ENCODE data around the gene MEG3. TPM values are rescaled to one million over a fixed set of nuclear protein-coding genes. Genes with fewer than 3 reads are reported as not detected.

MEG3 gene
- total and polyA plus RNA-seq, 2 donors (not counting 3 experiments of a cell fraction or from before 2014, with no cell fraction given) = 378 to 508 TPM

DNA sequence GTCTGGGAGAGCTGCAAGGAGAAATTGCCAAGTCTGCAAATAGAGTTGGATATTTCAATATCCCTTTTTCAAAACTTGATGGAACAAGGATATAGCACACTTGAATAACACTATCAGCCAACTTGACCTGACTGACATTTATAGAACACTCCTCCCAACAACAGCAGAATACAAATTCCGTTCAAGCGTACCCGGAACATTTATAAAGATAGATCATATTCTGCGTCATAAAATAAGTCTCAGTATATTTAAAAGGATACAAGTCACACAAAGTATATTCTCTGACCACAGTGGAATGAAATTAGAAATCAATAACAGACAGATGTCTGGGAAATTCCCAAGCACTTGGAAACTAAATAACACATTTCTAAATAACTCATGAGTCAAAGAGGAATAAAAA lies 29.0 kb upstream of the MEG3 start:
- POLR2A ChIA-PET = no interaction called here
- FAIRE-seq = no peak

More for the DNA sequence above, 29.0 kb upstream of the MEG3 start:
- dilution Hi-C loops (cut with MboI; ENCODE audit: extremely low pct_ligation_motif_present, low sequenced_read_pairs) (no loop called here), intact Hi-C loops (cut with micrococcal nuclease) (no loop called here)
- no peaks in the 10 kb centered on the region for H3K36me3 ChIP-seq (ENCODE audit: control insufficient read depth in 2 of 2, extremely low read depth in 1 of 2, insufficient read depth in 2 of 2, low read length in 2 of 2)
- no peak overlapping the region for H3K4me3 ChIP-seq (replicated peaks in 1 of 3; ENCODE audit: insufficient read depth in 1 of 3, low read depth in 1 of 3, low read length in 3 of 3)
- H3K27me3 ChIP-seq (ENCODE audit: control insufficient read depth in 2 of 2, insufficient read depth in 2 of 2, low read length in 2 of 2) = peaks cover 0 to 8% of the 10 kb centered on the region in 2 experiments
- no peaks in the 10 kb centered on the region for H3K9me3 ChIP-seq (replicated peaks; ENCODE audit: control insufficient read depth, insufficient read depth, low read length)
- no peaks in the 10 kb centered on the region for H3K4me1 ChIP-seq (ENCODE audit: control insufficient read depth, extremely low read depth, insufficient read depth, low read length)
- TF ChIP-seq MAX (IDR thresholded peaks at IDR 0.05; ENCODE audit: insufficient read depth, insufficient read length) = no peak
- TF ChIP-seq JUN (IDR thresholded peaks at IDR 0.05; ENCODE audit: borderline replicate concordance, insufficient read depth, insufficient read length, low read depth) = no peak
- TF ChIP-seq POLR2A (IDR thresholded peaks at IDR 0.05; ENCODE audit: low read depth, low read length) = no peak
- TF ChIP-seq GATA2 (IDR thresholded peaks at IDR 0.05; ENCODE audit: insufficient read depth, insufficient read length, low read depth, low read length) = no peak
- no peak for TF ChIP-seq FOS (IDR thresholded peaks at IDR 0.05; ENCODE audit: borderline replicate concordance, insufficient read depth, low read length)
- TF ChIP-seq EZH2 (IDR thresholded peaks at IDR 0.05; ENCODE audit: borderline replicate concordance, low read depth, low read length, severe bottlenecking) = no peak
- TF ChIP-seq CTCF (IDR thresholded peaks at IDR 0.05; ENCODE audit: extremely low read depth in 1 of 2, insufficient read depth in 1 of 2, low read depth in 1 of 2, low read length in 2 of 2) = no peak
- TF ChIP-seq POLR2AphosphoS5 (IDR thresholded peaks at IDR 0.05; ENCODE audit: insufficient read depth, low read depth, low read length) = no peak
- TF ChIP-seq MYC (IDR thresholded peaks at IDR 0.05; ENCODE audit: low read depth, low read length) = no peak
- H3K4me2 ChIP-seq (ENCODE audit: insufficient read depth, low read length) = no peak overlapping the region
- BruUV-seq (replicated peaks) = no TSS peak
- no peak for DNase-seq (ENCODE audit: low read depth, low spot score)
- no peaks in the 10 kb centered on the region for H3K79me2 ChIP-seq (ENCODE audit: control insufficient read depth, insufficient read depth, low read length)
- no peak overlapping the region for H3K27ac ChIP-seq (ENCODE audit: insufficient read depth, low read depth, low read length)
- no peaks in the 10 kb centered on the region for H4K20me1 ChIP-seq (replicated peaks; ENCODE audit: control insufficient read depth, extremely low read depth, insufficient read depth, low read length)
- no peak overlapping the region for H3K9ac ChIP-seq (replicated peaks; ENCODE audit: extremely low read depth, insufficient read depth, low read length)
- CTCF ChIA-PET = interaction anchor here (1.3 kb wide), 1 partner anchor 104 kb away, joined by 5 read pairs; no protein-coding TSS in a partner anchor
- H2AFZ ChIP-seq (ENCODE audit: low read depth, low read length) = no peak overlapping the region
- H3K9me1 ChIP-seq (replicated peaks; ENCODE audit: control insufficient read depth, extremely low read depth, insufficient read depth, low read length) = no peaks in the 10 kb centered on the region
